DMS53 treated with DMSO at 0.1 percent for 48 hours (cell line): Measurements from ENCODE around the gene CROCC.
"Not testable (repeated sequence)": the region's sequence is repeated elsewhere in the genome, so short reads cannot be mapped to it uniquely, and the experiment has no call there.

Experiments used
- DNase-seq: peaks from one replicate; lab custom pipeline; 2025; ENCODE audit not compliant: unreplicated experiment; lab: John Stamatoyannopoulos, UW

CROCC gene, protein sequence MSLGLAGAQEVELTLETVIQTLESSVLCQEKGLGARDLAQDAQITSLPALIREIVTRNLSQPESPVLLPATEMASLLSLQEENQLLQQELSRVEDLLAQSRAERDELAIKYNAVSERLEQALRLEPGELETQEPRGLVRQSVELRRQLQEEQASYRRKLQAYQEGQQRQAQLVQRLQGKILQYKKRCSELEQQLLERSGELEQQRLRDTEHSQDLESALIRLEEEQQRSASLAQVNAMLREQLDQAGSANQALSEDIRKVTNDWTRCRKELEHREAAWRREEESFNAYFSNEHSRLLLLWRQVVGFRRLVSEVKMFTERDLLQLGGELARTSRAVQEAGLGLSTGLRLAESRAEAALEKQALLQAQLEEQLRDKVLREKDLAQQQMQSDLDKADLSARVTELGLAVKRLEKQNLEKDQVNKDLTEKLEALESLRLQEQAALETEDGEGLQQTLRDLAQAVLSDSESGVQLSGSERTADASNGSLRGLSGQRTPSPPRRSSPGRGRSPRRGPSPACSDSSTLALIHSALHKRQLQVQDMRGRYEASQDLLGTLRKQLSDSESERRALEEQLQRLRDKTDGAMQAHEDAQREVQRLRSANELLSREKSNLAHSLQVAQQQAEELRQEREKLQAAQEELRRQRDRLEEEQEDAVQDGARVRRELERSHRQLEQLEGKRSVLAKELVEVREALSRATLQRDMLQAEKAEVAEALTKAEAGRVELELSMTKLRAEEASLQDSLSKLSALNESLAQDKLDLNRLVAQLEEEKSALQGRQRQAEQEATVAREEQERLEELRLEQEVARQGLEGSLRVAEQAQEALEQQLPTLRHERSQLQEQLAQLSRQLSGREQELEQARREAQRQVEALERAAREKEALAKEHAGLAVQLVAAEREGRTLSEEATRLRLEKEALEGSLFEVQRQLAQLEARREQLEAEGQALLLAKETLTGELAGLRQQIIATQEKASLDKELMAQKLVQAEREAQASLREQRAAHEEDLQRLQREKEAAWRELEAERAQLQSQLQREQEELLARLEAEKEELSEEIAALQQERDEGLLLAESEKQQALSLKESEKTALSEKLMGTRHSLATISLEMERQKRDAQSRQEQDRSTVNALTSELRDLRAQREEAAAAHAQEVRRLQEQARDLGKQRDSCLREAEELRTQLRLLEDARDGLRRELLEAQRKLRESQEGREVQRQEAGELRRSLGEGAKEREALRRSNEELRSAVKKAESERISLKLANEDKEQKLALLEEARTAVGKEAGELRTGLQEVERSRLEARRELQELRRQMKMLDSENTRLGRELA (N-terminal part only)

DNA sequence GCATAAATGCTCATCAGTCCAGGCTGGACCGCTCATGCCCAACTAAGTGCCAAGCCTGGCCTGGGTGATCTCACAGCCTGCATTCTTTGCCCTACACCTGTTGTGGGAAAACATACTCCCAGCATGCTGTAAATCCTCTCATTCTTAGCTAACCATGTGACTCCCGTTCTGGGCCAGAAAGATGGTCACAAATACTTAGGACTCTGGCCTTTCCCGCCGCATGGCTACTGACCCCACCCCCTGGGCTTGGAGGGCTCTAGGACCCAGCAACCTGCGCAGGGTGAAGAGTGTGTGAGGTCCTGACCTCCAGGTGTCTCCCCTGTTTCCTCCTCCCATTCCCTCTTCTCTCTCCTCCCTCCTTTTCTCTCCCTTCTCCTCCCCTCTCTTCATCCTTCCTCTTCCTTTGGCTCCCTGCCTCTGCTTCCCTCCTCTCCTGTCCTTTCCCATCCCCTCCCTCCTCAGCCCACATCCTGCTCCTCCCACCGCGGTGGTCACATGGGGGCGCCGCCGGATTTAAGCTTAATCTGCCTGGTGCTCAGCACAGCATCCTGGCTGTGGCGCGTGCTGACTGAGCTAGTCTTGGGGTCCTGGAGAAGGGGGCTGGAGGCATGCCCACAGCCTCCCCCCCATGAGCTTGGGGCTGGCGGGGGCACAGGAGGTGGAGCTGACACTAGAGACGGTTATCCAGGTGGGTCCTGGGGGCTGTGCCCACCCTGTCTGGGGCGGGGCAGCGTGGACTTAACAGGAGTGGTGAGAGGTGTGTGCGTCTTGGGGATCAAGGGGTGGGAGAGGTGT is at the start of gene CROCC:
CROCC (plus strand) TSS at position 541 of the 795 bp plus-strand sequence; CDS start at position 629, 88 bp downstream.
- no peak for DNase-seq

DNA sequence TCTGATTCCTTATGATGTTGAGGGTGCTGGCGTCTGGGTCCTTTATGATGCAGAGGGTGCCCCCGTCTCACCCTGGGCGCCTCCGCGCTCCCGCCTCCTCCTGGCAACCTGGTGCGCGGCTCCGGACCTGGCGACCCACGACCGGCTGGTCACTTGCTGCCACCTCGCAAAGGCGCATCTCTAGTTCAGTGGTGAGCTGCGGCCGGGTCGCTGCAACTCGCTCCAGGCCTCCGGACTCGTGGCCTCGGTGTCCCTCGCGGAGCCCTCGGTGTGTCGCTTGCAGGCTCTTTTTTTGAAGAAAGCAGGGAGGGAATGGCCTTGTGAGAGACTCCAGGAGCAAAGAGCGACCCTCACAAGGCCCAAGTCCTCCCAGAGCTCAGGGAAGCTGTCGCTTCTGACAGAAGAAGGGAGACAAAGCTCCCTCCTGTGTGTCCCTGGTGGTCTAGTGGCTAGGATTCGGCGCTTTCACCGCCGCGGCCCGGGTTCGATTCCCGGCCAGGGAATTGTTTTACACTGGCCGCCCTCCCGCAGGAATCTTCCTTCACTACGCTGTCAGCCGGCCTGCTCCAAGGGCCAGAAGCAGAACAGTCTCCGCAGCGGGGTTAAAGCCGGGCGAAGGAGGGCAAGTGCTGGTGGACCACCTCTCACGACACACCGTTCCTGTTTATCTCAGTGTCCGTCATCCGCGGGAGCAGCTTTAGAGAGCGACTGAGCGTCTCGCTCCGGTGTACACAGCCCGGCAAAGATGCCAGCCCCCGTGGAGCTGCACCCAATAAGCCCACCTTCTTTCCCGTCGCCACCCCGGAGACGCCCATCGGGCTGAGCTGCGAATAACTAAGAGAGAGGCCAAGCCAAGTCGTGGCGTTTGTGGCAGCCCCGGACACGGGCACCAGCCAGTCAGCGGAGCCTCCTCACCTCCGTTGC is 49.3 kb upstream of the CROCC start:
- DNase-seq = peak; percentile 69

DNA sequence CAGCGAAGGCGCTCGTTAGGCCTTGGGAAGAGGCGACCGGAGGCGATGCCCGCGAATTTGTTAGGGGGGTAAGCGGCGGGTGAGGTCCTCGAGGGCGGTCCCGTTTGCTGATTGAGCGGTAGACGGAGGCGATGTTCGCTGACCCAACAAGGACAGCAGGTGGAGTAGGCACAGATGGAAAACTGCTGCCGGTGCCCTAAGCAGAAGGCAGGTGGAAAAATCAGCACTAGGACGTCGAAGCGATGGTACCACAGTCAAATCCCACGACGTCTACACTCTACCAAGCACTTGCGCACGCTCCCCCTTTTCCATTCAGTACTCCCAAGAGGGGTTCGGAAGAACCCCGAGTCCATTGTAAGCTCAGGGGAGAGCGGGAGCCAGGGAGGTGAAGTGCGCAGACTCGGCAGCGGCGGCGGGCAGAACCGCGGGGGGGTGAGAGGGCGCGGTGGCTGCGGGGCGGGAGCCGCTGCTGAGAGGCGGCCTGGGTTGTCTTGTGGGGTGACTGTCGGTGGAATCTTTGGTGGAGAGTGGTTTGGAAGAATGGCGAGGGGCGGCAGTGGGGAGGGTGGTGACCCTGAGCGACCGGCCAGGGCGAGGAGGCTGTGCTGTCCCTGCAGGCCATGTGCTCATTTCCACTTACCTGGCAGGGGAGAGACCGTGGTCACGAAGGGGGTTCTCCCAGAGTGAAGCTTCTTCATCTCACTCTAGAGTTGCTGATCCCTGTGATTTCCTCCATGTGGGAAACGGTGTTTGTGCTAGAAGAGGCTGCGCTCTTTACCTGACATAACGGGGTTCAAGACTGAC is 48.5 kb upstream of the CROCC start:
- peak; percentile 26 for DNase-seq

DNA sequence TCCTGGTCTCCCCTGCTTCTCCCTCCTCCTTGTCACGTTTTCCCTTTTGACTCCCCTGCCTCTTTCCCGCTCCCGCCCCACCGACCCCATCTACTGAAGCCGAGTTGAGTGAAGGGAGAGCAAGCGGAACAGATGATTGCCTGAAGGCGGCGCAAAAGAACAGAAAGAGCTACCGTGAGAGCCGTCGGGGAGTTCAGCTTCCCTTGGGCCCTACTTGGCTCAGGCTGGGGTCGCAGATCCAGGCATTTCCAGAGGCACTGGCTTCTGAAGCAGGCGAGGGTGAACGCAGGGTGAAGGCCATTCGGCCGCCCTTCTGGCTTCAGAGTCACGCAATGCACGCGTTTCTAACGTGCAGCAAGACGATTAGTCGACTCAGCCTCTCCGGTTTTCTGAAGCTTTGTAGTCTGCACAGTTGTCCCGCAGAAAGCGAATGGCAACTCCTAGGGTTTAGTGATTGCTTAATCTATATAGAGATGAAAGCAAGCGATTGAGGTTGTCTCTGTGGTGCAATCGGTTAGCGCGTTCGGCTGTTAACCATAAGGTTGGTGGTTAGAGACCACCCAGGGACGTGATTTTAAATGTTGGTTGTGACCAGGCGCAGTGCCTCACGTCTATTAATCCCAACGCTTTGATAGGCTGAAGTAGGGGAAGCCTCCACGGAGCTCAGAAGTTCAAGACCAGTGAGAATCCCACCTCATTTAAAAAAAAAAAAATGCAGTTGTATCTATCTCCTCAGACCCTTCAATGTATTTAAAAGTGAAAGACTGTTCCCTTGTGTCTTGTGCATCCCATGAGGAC is 46.6 kb upstream of the CROCC start:
- DNase-seq = not testable (repeated sequence)

DNA sequence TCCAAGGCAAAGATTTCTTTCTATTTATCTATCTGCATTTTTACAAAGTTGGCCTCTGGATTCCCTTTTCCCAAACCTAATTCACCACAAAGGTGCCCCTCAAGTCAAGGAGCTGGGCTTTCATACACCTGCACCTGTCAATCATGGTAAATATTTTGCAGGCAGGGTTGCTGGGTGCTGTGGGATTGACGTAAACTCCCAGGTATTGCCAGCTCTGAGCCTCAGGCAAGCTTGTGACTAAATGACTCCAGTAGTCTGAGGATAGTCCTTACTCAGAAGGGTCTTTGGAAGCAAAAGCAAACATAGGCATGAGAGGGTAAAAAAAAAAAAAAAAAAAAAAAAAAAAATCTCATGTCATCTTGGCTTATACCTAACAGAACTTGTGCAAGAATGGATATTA is 40.0 kb upstream of the CROCC start:
- not testable (repeated sequence) for DNase-seq

DNA sequence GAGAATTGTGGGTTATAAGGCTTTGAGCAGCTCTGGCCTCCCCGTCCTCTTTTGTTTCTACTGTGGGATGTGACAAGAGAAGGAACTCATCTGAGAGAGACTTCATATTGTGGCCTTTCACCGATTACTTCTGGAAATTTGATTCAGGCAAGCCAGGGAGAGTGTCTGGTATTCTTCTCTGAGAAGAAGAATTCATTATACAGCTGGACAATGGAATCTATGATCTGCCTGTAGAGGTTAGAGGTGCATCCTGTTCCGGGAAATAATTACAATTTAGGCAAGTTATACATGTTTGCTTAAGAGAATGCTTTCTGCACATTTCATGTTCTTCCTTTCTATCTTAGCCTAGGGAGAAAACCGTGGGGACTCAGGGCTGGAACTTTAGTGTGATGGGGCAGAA is 38.7 kb upstream of the CROCC start:
- no peak for DNase-seq

DNA sequence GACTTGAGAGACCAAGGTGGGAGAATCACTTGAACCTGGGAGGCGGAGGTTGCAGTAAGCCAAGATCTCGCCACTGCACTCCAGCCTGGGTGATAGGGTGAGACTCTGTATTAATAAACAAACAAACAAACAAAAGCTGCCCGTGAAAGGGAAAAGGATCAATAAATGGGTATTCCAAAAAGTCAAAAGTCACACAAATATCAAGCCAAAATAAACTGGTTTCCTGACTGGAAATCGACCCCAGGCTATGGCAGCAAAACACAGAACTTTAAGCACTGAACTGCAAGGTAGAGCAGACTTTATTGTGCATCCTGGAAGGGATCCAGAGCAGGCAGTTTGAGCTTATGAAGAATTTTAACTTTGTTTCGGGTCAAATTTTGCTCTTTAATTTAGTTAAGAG is 37.2 kb upstream of the CROCC start:
- DNase-seq = not testable (repeated sequence)

DNA sequence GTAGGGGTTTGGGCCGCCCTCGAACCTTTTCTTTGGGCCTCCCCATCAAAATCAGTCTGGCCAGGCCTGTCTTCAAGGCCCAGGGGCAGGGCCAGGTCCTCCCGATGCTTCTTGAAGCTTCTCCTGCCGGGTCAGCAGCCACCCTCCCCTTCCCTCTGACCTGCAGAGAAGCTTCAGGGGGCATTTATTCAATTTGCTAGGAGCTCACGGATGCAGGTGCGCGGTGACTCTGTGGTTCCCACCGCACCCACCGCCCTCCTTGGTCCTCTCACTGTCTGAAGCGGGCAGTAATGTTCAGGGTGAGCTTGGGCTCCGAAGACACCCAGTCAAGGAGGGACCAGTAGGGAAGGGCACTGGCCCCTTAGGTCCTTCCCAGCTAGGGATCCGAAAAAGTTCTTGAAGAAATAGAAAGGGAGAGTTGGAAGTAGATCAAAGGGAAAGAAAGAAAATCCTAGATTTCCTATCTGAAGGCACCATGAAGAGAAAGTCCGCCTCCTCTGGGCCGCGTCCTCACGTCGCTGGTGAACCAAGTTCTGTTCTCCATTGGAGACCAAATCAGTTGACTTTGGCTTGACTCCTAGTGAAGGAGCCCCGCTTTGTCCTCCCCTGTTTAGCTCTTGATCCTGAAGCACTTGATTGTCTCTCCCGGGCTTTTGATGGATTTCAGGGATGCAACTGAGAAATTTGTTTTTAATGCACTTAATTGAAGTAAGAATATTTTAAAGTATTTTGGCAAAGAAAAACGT is 34.7 kb upstream of the CROCC start:
- no peak for DNase-seq

DNA sequence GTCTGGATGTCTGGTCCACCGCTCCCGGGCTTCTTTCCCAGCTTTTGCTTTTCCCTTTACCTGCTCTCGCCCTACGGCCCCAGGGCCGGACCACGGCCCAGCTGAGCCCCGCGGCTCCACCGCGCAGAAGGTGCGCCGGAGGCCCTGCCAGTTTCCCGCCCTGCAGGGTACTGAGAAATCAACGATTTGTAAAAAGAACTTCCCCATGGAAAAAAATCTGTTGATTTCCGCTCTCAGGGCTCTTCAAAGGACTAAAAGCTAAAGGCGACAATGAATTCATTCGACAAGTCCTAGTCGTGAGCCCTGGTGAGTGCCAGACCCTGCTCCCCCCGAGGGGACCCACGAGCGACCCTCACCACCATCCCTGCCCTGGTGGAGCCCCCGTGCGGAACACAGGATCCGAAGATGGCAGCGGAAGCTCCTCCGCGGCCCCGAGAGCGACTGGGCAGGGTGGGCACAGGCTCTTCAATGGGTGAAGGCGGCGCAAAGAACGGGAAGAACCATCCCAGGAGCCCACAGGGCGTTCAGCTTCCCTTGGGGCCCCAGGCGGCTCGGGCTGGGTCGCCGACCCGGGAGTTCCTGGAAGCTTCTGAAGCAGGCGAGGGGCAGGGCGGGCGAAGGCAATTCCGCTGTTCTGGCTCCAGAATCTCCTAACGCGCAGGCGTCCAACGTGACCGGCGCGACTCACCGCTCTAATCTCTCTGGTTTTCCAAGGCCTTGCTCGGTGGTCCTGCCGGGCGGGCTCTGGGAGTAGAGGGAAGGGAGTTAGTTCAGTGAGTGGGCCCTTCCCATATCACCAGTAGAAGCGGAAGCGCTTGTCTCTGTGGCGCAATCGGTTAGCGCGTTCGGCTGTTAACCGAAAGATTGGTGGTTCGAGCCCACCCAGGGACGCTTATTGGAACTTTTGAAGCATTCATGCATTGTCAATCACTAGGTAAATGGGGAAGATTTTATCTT is 32.6 kb upstream of the CROCC start:
- DNase-seq = peak; percentile 39

DNA sequence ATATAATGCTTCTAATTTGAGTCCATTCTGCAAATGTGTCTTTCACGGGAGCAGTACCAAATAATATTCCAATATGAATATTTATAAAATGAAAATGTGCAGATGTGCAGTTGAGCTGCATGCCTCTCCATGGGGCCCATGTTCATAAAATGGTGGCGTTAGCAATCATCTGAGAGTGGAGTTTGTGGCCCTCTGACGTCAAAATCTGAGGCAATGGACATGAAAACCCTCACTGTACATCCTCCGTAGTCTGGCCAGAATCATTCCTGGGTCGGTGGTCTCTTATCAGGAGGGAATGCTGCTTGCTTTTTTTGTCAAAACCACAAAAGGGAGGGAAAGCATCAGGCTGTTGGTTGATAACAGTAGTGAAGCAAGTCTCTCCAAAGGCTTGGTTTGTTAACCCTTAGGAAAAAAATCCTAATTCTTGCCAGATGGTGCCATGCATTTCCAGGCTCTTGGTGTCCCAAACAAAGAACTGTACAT is 31.2 kb upstream of the CROCC start:
- DNase-seq = not testable (repeated sequence)

DNA sequence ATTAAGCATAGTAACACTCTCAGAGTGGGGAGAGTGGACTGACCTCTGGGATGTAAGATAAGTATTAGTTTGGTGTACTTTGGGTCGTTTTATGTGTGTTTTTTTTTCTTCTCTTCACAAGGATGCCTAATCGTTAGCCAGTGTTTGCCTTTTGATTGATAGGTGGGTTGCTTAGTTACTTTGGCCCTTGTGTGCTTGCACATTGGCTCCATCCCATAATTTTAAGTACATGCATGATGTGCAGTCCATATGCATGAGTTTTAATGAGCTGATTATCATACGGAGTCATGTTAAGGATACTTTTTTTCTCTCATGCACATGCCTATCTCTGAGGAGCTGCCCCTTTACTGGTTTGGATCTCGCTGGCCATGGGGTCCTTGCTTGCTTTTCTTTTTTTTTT is 30.7 kb upstream of the CROCC start:
- DNase-seq = not testable (repeated sequence)

DNA sequence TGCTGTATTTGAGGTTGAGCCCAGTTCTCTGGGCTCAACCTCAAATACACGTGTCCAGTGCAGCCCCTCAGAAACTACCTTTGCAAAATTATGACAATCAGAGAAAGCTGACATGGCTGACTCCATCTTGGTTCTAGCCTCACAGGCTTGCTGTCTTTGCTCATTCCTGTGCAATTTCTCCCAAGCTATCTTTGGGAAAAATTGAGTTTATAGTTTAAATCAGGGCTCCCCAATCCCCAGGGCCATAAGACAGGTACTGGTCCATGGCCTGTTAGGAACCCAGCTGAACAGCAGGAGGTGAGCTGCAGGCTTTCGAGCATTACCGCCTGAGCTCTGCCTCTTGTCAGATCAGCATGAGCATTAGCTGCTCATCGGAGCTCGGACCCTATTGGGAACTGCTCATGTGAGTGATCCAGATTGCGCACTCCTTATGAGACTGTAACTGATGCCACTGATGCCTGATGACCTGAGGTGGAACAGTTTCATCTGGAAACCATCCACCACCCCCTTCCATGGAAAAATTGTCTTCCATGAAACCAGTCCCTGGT is 28.7 kb upstream of the CROCC start:
- DNase-seq = not testable (repeated sequence)

DNA sequence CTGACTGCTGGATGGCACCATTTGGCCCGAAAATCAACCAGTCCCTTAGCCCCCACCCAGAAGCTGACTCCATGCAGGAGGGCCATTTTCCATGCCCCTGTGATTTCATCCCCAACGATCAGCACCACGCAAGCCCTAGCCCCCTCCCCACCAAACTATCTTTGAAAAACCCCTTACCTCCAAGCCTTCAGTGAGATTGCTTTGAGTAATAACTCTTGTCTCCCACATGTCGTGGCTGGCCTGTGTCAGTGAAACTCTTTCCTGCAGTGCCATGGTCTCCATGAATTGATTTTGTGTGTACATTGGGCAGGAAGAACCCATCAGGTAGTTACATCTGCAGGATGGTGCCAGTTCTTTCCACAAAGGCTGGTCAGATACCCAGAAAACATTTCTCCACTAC is 27.9 kb upstream of the CROCC start:
- not testable (repeated sequence) for DNase-seq

DNA sequence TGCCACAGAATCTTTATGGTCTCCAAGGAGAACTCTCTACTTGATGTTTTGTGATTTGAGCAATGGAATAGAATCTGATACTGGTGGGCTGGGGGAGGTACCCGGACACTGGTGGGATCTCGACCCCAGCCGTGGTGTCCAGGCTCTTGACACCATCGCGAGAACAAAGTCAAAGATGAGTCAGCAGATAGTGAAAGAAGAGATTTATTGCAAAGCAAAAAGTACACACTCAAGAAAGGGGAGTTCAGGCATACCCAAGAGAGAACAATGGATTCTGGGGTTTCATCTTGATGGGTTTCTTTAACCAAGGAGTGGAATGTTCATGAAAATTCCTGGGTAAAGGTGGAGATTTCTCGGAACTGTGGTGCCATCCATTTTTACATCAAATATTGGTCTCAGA is 27.4 kb upstream of the CROCC start:
- DNase-seq = not testable (repeated sequence)

DNA sequence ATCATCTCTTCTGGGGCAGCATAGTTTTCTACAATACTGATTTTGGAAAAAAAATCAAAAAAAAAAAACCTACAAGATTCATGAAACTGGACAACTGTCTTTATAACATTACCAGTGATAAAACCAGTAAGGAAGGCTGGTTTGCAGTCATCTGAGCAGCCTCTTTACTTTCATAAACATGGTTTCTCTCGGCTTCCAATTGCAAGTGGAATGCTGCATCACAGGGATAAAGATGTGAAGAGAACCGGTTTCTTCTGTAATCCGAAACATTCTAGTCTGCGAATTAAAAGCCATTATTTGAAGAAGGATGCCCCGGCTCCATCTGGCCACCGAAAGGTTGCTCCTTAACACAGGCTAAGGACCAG is 26.5 kb upstream of the CROCC start:
- not testable (repeated sequence) for DNase-seq
